Measurements from ENCODE around the gene BMPER.
A peak's percentile ranks its signal among the peaks of the same experiment; 100 is the strongest.

BMPER gene

GRCh38 chr7:34145603-34146002, 240.3 kb downstream of the BMPER start:
- no peak for DNase-seq

GRCh38 chr7:34153656-34154270, 248.4 kb downstream of the BMPER start:
- no peak for DNase-seq

- DNase-seq, result no peak
These were observed 250.0 kb downstream of the BMPER start for GRCh38 chr7:34155220-34155908.

GRCh38 chr7:34156336-34156735, 251.0 kb downstream of the BMPER start:
- no peak for DNase-seq

GRCh38 chr7:34157137-34157536, 251.8 kb downstream of the BMPER start:
- no peak for DNase-seq

GRCh38 chr7:34158368-34159153, 253.2 kb downstream of the BMPER start:
- DNase-seq, result peak; percentile 17

- DNase-seq, result no peak
These were observed 255.0 kb downstream of the BMPER start for GRCh38 chr7:34160261-34160752.

GRCh38 chr7:34162027-34162565, 256.8 kb downstream of the BMPER start:
- no peak for DNase-seq

GRCh38 chr7:34162677-34163076, 257.3 kb downstream of the BMPER start:
- DNase-seq, result no peak

GRCh38 chr7:34163956-34164355, 258.6 kb downstream of the BMPER start:
- DNase-seq, result no peak

GRCh38 chr7:34165466-34165865, 260.1 kb downstream of the BMPER start:
- no peak for DNase-seq

- peak; percentile 19 for DNase-seq
These were observed 260.7 kb downstream of the BMPER start for GRCh38 chr7:34165927-34166550.

GRCh38 chr7:34168013-34168412, 262.7 kb downstream of the BMPER start:
- DNase-seq, result no peak

GRCh38 chr7:34174688-34175616, 269.6 kb downstream of the BMPER start:
- peak; percentile 35 for DNase-seq

- no peak for DNase-seq
These were observed 270.5 kb downstream of the BMPER start for GRCh38 chr7:34175837-34176236.

- no peak for DNase-seq
These were observed 272.1 kb downstream of the BMPER start for GRCh38 chr7:34177476-34177875.

GRCh38 chr7:34181271-34181958, 276.1 kb downstream of the BMPER start:
- no peak for DNase-seq

GRCh38 chr7:34184466-34184865, 279.1 kb downstream of the BMPER start:
- DNase-seq, result no peak

GRCh38 chr7:34187798-34188307, 282.5 kb downstream of the BMPER start:
- DNase-seq, result no peak

- DNase-seq, result no peak
These were observed 283.7 kb downstream of the BMPER start for GRCh38 chr7:34189031-34189430.

- DNase-seq, result no peak
These were observed 285.0 kb downstream of the BMPER start for GRCh38 chr7:34190299-34190698.

Data from RPMI8226 (cell line).